Endothelial cell of umbilical vein (primary cell): Measurements from ENCODE around the gene AKAP12. TPM values are rescaled to one million over a fixed set of nuclear protein-coding genes. Genes with fewer than 3 reads are reported as not detected.

Experiments used
- BruUV-seq: library from RNA; stranded (reverse); fragments of 400-500 nt; replicated peaks from 2 replicates; lab custom pipeline; 2021; lab: Mats Ljungman, UMichigan
- CTCF ChIA-PET: fragments of 300-600, 350-600 bp; sonication (Branson Sonifier 250); formaldehyde crosslinking; loops from one replicate; lab custom pipeline; 2021; ENCODE audit warnings: antibody characterized with exemption, inconsistent platforms; lab: Charles Lee
- POLR2A ChIA-PET: fragments of 300-600, 350-600 bp; sonication (Branson Sonifier 250); formaldehyde crosslinking; loops from one replicate; lab custom pipeline; 2021; ENCODE audit warnings: antibody characterized with exemption, inconsistent platforms; lab: Charles Lee
- DNase-seq: peaks from one replicate; pipeline ENCODE4 v3.0.0-alpha.2; 2011; ENCODE audit warnings: low read depth, low spot score
- FAIRE-seq: peaks from 2 replicates; lab custom pipeline; 2011; peaks lifted over from hg19 to GRCh38; lab: Jason Lieb, UNC
- H2AFZ ChIP-seq: 2 replicates; pipeline ENCODE4 v1.6.0; 2012; ENCODE audit warnings: low read depth, low read length, control low read depth, inconsistent platforms
- H3K27ac ChIP-seq: 2 replicates; pipeline ENCODE4 v1.5.1; 2011; ENCODE audit warnings: low read depth, mild to moderate bottlenecking, control low read depth, low read length, moderate library complexity; ENCODE audit not compliant: insufficient read depth
- H3K27me3 ChIP-seq, 2 experiments: 2 replicates each; pipeline versions ENCODE4 v1.6.0 to v1.6.1; 2011; ENCODE audit warnings: low read length in 2 of 2, mixed read lengths in 1 of 2; ENCODE audit not compliant: control insufficient read depth in 2 of 2, insufficient read depth in 2 of 2
- H3K36me3 ChIP-seq, 2 experiments: 2 replicates in 1 of 2; 3 replicates in 1 of 2; pipeline ENCODE4 v1.5.1; 2011; ENCODE audit warnings: low read length in 2 of 2, mild to moderate bottlenecking in 1 of 2, moderate library complexity in 1 of 2; ENCODE audit not compliant: control insufficient read depth in 2 of 2, insufficient read depth in 2 of 2; ENCODE audit errors: extremely low read depth in 1 of 2
- H3K4me1 ChIP-seq: 3 replicates; pipeline ENCODE4 v1.5.1; 2011; ENCODE audit warnings: mild to moderate bottlenecking, low read length; ENCODE audit not compliant: control insufficient read depth, insufficient read depth; ENCODE audit errors: extremely low read depth
- H3K4me2 ChIP-seq: 2 replicates; pipeline ENCODE4 v1.6.1; 2011; ENCODE audit warnings: low read length, control low read depth, mixed read lengths; ENCODE audit not compliant: insufficient read depth
- H3K4me3 ChIP-seq, 3 experiments: fragments of 200-600 bp in 1 of 3; sonication (generic), shearing (Covaris generic) in 1 of 3; replicated peaks in 1 of 3; 2 replicates each; pipeline ENCODE4 v1.5.1; 2011 to 2016; ENCODE audit warnings: control low read depth in 3 of 3, low read length in 3 of 3, mild to moderate bottlenecking in 2 of 3, inconsistent platforms in 1 of 3, low read depth in 1 of 3, moderate library complexity in 1 of 3; ENCODE audit not compliant: insufficient read depth in 1 of 3
- H3K79me2 ChIP-seq: 2 replicates; pipeline ENCODE4 v1.6.0; 2012; ENCODE audit warnings: low read length, inconsistent platforms; ENCODE audit not compliant: control insufficient read depth, insufficient read depth
- H3K9ac ChIP-seq: replicated peaks from 2 replicates; pipeline ENCODE3; 2011; ENCODE audit warnings: low read length, control low read depth; ENCODE audit not compliant: insufficient read depth; ENCODE audit errors: extremely low read depth
- H3K9me1 ChIP-seq: replicated peaks from 3 replicates; pipeline ENCODE4 v1.6.0; 2011; ENCODE audit warnings: mild to moderate bottlenecking, low read length; ENCODE audit not compliant: control insufficient read depth, insufficient read depth; ENCODE audit errors: extremely low read depth
- H3K9me3 ChIP-seq: replicated peaks from 2 replicates; pipeline ENCODE4 v1.5.1; 2012; ENCODE audit warnings: low read length, inconsistent platforms; ENCODE audit not compliant: control insufficient read depth, insufficient read depth
- H4K20me1 ChIP-seq: replicated peaks from 2 replicates; pipeline ENCODE3; 2011; ENCODE audit warnings: mild to moderate bottlenecking, low read length; ENCODE audit not compliant: control insufficient read depth, insufficient read depth; ENCODE audit errors: extremely low read depth
- FOS ChIP-seq: IDR thresholded peaks from 2 replicates; pipeline ENCODE4 v1.6.1; 2011; ENCODE audit warnings: mild to moderate bottlenecking, low read length, moderate library complexity, borderline replicate concordance; ENCODE audit not compliant: insufficient read depth
- GATA2 ChIP-seq: IDR thresholded peaks from 2 replicates; pipeline ENCODE4 v1.7.0; 2011; ENCODE audit warnings: low read depth, mild to moderate bottlenecking, moderate library complexity, mixed read lengths, low read length; ENCODE audit not compliant: insufficient read length, insufficient read depth
- POLR2AphosphoS5 ChIP-seq: IDR thresholded peaks from 2 replicates; pipeline ENCODE4 v1.6.1; 2012; ENCODE audit warnings: low read depth, mild to moderate bottlenecking, control low read depth, low read length, moderate library complexity; ENCODE audit not compliant: insufficient read depth
- dilution Hi-C: fragments of 300-500 bp; cut with MboI; formaldehyde crosslinking; loops from one replicate; pipeline ENCODE4 v1.15.0; 2019; ENCODE audit warnings: low sequenced_read_pairs; ENCODE audit not compliant: extremely low pct_ligation_motif_present
- intact Hi-C: fragments of 100-400 bp; cut with micrococcal nuclease; formaldehyde crosslinking; loops from one replicate; pipeline ENCODE4 v1.10.0; 2022
- polyA plus RNA-seq, 4 experiments: library from polyadenylated mRNA; depleted of rRNA in 3 of 4; stranded (reverse) in 3 of 4; unstranded in 1 of 4; fragments of >200 nt; gene quantifications; 2 replicates each; pipeline versions ENCODE4 v1.2.1 to v1.2.3, GENCODE V29; 2011 to 2012; ENCODE audit warnings: missing spikeins in 1 of 4
- total RNA-seq: library from RNA; stranded (reverse); gene quantifications from 2 replicates; pipeline ENCODE4 v1.2.3, GENCODE V29; 2021

AKAP12 gene
- total and polyA plus RNA-seq, 2 donors (not counting 3 experiments of a cell fraction or from before 2014, with no cell fraction given) = 46.9 to 340 TPM

DNA sequence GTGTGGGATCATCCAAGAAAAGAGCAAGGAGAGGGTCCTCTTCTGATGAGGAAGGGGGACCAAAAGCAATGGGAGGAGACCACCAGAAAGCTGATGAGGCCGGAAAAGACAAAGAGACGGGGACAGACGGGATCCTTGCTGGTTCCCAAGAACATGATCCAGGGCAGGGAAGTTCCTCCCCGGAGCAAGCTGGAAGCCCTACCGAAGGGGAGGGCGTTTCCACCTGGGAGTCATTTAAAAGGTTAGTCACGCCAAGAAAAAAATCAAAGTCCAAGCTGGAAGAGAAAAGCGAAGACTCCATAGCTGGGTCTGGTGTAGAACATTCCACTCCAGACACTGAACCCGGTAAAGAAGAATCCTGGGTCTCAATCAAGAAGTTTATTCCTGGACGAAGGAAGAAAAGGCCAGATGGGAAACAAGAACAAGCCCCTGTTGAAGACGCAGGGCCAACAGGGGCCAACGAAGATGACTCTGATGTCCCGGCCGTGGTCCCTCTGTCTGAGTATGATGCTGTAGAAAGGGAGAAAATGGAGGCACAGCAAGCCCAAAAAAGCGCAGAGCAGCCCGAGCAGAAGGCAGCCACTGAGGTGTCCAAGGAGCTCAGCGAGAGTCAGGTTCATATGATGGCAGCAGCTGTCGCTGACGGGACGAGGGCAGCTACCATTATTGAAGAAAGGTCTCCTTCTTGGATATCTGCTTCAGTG is 110.8 kb downstream of the AKAP12 start:
- H3K4me3 ChIP-seq = no peak overlapping the region
- dilution Hi-C loops = no loop called here
- ChIA-PET POLR2A (no interaction called here), CTCF (interaction anchor here (0.8 to 1.7 kb wide), 3 partner anchors 16 to 459 kb away, joined by 3 to 9 read pairs (median 8); no protein-coding TSS in a partner anchor)
- intact Hi-C loops = no loop called here
- H2AFZ ChIP-seq = no peak overlapping the region
- H3K36me3 ChIP-seq = peaks cover 12 to 33% of the 10 kb centered on the region in 2 experiments
- TF ChIP-seq POLR2AphosphoS5 = peak; percentile 0
- no peak for TF ChIP-seq GATA2
- no peak overlapping the region for H3K27ac ChIP-seq
- BruUV-seq = no TSS peak
- H3K9me3 ChIP-seq = no peaks in the 10 kb centered on the region
- H3K4me1 ChIP-seq = no peaks in the 10 kb centered on the region
- H3K79me2 ChIP-seq = peaks cover 29% of the 10 kb centered on the region
- no peaks in the 10 kb centered on the region for H4K20me1 ChIP-seq
- FAIRE-seq (no peak), DNase-seq (no peak)
- no peaks in the 10 kb centered on the region for H3K27me3 ChIP-seq
- no peaks in the 10 kb centered on the region for H3K9me1 ChIP-seq
- H3K9ac ChIP-seq = no peak overlapping the region
- H3K4me2 ChIP-seq = no peak overlapping the region

DNA sequence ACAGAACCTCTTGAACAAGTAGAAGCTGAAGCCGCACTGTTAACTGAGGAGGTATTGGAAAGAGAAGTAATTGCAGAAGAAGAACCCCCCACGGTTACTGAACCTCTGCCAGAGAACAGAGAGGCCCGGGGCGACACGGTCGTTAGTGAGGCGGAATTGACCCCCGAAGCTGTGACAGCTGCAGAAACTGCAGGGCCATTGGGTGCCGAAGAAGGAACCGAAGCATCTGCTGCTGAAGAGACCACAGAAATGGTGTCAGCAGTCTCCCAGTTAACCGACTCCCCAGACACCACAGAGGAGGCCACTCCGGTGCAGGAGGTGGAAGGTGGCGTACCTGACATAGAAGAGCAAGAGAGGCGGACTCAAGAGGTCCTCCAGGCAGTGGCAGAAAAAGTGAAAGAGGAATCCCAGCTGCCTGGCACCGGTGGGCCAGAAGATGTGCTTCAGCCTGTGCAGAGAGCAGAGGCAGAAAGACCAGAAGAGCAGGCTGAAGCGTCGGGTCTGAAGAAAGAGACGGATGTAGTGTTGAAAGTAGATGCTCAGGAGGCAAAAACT is 111.5 kb downstream of the AKAP12 start:
- DNase-seq = no peak
- Histone ChIP-seq H3K27me3 (no peaks in the 10 kb centered on the region), H3K27ac (no peak overlapping the region), H3K9me1 (no peaks in the 10 kb centered on the region), H3K36me3 (peaks cover 12 to 33% of the 10 kb centered on the region in 2 experiments), H2AFZ (no peak overlapping the region), H3K79me2 (peaks cover 22% of the 10 kb centered on the region), H4K20me1 (no peaks in the 10 kb centered on the region), H3K9ac (no peak overlapping the region), H3K4me3 (no peak overlapping the region), H3K4me2 (no peak overlapping the region), H3K9me3 (no peaks in the 10 kb centered on the region), H3K4me1 (no peaks in the 10 kb centered on the region)
- POLR2A ChIA-PET = no interaction called here
- TF ChIP-seq FOS (no peak), POLR2AphosphoS5 (peak; percentile 4)
- intact Hi-C loops = no loop called here
- FAIRE-seq = no peak
- BruUV-seq = no TSS peak
- CTCF ChIA-PET = interaction anchor here (1.6 kb wide), 1 partner anchor 459 kb away, joined by 5 read pairs; no protein-coding TSS in a partner anchor
- dilution Hi-C loops = no loop called here
